Upper lobe of right lung (tissue), 1 donor: ENCODE data around the gene KRT6C. TPM values are rescaled to one million over a fixed set of nuclear protein-coding genes. Genes with fewer than 3 reads are reported as not detected.

Source experiments
- ATAC-seq: fragments of 200-7000 bp; cut with Tn5 transposase; one replicate; pipeline ENCODE4 v1.9.1; 2020; ENCODE audit warnings: mild to moderate bottlenecking, moderate library complexity
- DNase-seq: peaks from one replicate; pipeline ENCODE4 v3.0.0-alpha.2; 2020
- H3K27ac ChIP-seq: fragments of 200-600 bp; one replicate; pipeline ENCODE4 v1.8.0; 2022
- H3K27me3 ChIP-seq: fragments of 200-600 bp; one replicate; pipeline ENCODE4 v1.8.0; 2022; ENCODE audit warnings: mild to moderate bottlenecking
- H3K36me3 ChIP-seq: fragments of 200-600 bp; one replicate; pipeline ENCODE4 v1.8.0; 2022
- H3K4me1 ChIP-seq: fragments of 200-600 bp; one replicate; pipeline ENCODE4 v1.8.0; 2022
- H3K4me3 ChIP-seq: fragments of 200-600 bp; one replicate; pipeline ENCODE4 v1.8.0; 2022; ENCODE audit warnings: mild to moderate bottlenecking
- H3K9me3 ChIP-seq: fragments of 200-600 bp; one replicate; pipeline ENCODE4 v1.8.0; 2022
- CTCF ChIP-seq: fragments of 200-600 bp; IDR thresholded peaks from one replicate; pipeline ENCODE4 v1.8.0; 2022; ENCODE audit warnings: antibody characterized with exemption
- intact Hi-C: fragments of 100-400 bp; cut with DNase I; formaldehyde crosslinking; loops from one replicate; pipeline ENCODE4 v1.11.0; 2022
- total RNA-seq: library from RNA; stranded (reverse); fragmentation: NEBNext Ultra II Directional; extraction: Animal tissue kit (Norgen Biotek cat#: 25700); gene quantifications from one replicate; pipeline ENCODE4 v1.2.1, GENCODE V29; 2021
- donor health status: DM: no; HTN: yes; CAD: no; lungs with severe emphysema.

Gene KRT6C
- total RNA-seq, 1 donor from 2014 or later = not detected

GRCh38 chr12:52480073-52480472, 6.5 kb upstream of the KRT6C start:
- H3K27ac ChIP-seq = no peak overlapping the region
- H3K4me3 ChIP-seq = no peak overlapping the region
- no peak for ATAC-seq
- H3K9me3 ChIP-seq = peaks cover 7% of the 10 kb centered on the region
- H3K36me3 ChIP-seq = no peaks in the 10 kb centered on the region
- no peak for DNase-seq
- intact Hi-C loops = no loop called here
- H3K27me3 ChIP-seq = peaks cover 7% of the 10 kb centered on the region
- no peaks in the 10 kb centered on the region for H3K4me1 ChIP-seq
- TF ChIP-seq CTCF = no peak

GRCh38 chr12:52477651-52478050, 4.0 kb upstream of the KRT6C start:
- ATAC-seq (no peak), DNase-seq (no peak)
- intact Hi-C loops = no loop called here
- Histone ChIP-seq H3K4me3 (no peak overlapping the region), H3K27ac (no peak overlapping the region), H3K9me3 (no peaks in the 10 kb centered on the region), H3K36me3 (no peaks in the 10 kb centered on the region), H3K27me3 (no peaks in the 10 kb centered on the region), H3K4me1 (no peaks in the 10 kb centered on the region)
- no peak for TF ChIP-seq CTCF

GRCh38 chr12:52474212-52474611, 607 bp upstream of the KRT6C start:
- Histone ChIP-seq H3K4me1 (no peaks in the 10 kb centered on the region), H3K36me3 (no peaks in the 10 kb centered on the region), H3K27me3 (no peaks in the 10 kb centered on the region), H3K4me3 (no peak overlapping the region), H3K27ac (no peak overlapping the region), H3K9me3 (no peaks in the 10 kb centered on the region)
- DNase-seq = no peak
- no peak for TF ChIP-seq CTCF
- intact Hi-C loops = no loop called here
- ATAC-seq = no peak

DNA sequence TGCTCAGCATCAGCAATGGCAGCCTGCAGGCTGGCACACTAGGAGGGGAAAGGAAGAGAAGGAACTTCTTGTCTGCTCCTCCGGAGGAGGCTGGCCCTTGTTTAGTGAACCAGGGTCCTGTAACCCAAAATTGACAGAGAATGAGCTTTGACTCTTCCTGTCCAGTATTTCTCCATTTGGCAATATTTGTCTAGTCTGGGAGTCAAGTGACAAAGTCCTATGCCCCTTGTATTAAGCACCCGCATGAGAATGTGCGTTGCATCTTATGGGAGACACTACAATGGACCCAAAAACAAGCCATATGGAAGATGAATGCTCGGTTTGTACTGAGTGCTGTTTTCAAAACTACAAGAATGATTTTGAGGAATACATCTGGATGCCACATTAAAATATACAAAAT, 3.8 kb downstream of the KRT6C start:
- H3K4me1 ChIP-seq = no peaks in the 10 kb centered on the region
- H3K4me3 ChIP-seq = no peak overlapping the region
- no peak overlapping the region for H3K27ac ChIP-seq
- no peak for TF ChIP-seq CTCF
- no peaks in the 10 kb centered on the region for H3K36me3 ChIP-seq
- intact Hi-C loops = no loop called here
- DNase-seq (no peak), ATAC-seq (no peak)
- no peaks in the 10 kb centered on the region for H3K9me3 ChIP-seq
- H3K27me3 ChIP-seq = no peaks in the 10 kb centered on the region

DNA sequence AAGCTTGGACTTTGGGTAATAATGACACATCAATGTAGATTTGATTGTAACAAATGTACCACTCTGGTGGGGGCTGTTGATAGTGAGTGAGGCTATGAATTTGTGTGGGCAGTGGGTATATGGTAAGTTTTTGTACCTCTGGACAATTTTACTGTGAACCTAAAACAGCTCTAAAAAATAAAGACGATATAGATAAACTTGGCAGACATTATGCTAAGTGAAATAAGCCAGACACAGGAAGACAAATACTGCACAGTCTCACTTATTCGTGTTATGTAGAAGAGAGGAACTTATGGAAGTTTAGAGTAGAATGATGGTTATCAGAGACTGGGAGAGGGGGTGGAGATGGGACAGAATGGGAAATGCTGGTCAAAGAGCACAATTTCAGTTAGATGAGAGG, 8.7 kb downstream of the KRT6C start:
- no peaks in the 10 kb centered on the region for H3K9me3 ChIP-seq
- H3K4me3 ChIP-seq = no peak overlapping the region
- ATAC-seq (no peak), DNase-seq (no peak)
- intact Hi-C loops = no loop called here
- no peaks in the 10 kb centered on the region for H3K36me3 ChIP-seq
- H3K27me3 ChIP-seq = no peaks in the 10 kb centered on the region
- H3K4me1 ChIP-seq = no peaks in the 10 kb centered on the region
- TF ChIP-seq CTCF = no peak
- no peak overlapping the region for H3K27ac ChIP-seq

GRCh38 chr12:52461693-52462092, 11.9 kb downstream of the KRT6C start:
- ATAC-seq (no peak), DNase-seq (no peak)
- no peaks in the 10 kb centered on the region for H3K27me3 ChIP-seq
- intact Hi-C loops = no loop called here
- no peak overlapping the region for H3K27ac ChIP-seq
- H3K4me3 ChIP-seq = no peak overlapping the region
- no peaks in the 10 kb centered on the region for H3K9me3 ChIP-seq
- TF ChIP-seq CTCF = no peak
- H3K36me3 ChIP-seq = no peaks in the 10 kb centered on the region
- no peaks in the 10 kb centered on the region for H3K4me1 ChIP-seq
